HG03045 (cell line): ENCODE results near the gene POLR3GL.
"Not testable (repeated sequence)": the region's sequence is repeated elsewhere in the genome, so short reads cannot be mapped to it uniquely, and the experiment has no call there.

ENCODE experiments used
- ATAC-seq: cut with Tn5 transposase; IDR thresholded peaks from one replicate; pipeline ENCODE4 v1.9.1; 2021; ENCODE audit warnings: mild to moderate bottlenecking, moderate library complexity; ENCODE audit not compliant: unreplicated experiment

Gene POLR3GL

DNA sequence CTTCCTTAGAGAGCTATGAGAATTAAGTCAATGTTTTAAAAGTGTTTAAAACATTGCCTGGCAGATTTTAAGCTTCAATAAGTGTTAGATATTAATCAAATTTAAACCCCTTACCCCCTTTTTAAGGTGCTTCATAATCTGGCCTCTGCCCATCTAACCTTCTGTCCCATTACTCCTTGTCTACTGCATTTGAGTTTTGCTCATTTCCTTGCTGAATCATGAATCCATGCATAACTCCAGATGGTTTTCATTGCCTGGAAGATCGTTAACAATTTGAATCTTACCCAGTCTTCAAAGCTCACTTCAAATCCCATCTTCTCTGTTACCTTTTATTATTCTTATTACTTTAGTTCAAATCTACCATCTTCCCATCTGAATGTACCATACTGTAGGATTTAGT, 52.4 kb downstream of the POLR3GL start:
- ATAC-seq = no peak

DNA sequence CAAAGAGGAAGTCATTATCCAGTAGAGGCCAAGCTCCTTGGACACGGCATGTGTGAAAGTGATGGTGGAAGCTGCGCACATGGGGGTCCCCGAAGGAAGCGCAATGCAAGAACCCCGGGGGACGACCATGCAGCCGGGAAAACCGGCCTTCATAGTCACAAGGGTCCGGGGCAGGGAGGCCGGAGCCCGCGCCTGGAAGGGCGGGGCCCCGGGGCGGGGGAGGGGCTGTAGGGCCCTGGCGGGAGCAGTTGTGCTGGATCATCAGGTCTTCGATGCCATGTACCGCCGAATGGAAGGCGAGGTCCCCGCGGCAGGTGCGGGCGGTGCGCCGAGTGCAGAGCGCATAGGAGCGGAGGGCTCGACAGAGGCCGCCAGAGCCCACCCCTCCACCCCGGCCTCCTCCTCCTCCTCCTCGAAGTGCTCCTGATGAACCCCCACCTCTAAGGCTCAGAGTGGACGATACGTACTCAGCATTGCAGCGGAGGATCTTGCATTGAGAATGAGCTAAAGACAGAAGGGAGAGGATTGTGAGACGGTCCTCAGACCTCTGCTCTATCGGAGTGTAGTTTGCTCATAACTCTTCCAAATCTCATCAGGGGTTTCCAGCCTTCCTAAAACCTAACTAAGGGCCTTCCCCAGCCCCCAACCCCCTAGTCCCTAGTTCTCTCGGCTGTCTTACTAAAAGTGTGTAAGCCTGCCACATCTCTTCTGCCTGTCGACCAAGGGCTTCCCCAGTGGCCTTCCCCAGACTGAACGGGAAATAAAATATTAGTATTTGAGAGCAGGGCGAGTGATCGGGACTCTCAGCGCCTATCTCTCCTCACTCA, 55.0 kb downstream of the POLR3GL start:
- no peak for ATAC-seq

DNA sequence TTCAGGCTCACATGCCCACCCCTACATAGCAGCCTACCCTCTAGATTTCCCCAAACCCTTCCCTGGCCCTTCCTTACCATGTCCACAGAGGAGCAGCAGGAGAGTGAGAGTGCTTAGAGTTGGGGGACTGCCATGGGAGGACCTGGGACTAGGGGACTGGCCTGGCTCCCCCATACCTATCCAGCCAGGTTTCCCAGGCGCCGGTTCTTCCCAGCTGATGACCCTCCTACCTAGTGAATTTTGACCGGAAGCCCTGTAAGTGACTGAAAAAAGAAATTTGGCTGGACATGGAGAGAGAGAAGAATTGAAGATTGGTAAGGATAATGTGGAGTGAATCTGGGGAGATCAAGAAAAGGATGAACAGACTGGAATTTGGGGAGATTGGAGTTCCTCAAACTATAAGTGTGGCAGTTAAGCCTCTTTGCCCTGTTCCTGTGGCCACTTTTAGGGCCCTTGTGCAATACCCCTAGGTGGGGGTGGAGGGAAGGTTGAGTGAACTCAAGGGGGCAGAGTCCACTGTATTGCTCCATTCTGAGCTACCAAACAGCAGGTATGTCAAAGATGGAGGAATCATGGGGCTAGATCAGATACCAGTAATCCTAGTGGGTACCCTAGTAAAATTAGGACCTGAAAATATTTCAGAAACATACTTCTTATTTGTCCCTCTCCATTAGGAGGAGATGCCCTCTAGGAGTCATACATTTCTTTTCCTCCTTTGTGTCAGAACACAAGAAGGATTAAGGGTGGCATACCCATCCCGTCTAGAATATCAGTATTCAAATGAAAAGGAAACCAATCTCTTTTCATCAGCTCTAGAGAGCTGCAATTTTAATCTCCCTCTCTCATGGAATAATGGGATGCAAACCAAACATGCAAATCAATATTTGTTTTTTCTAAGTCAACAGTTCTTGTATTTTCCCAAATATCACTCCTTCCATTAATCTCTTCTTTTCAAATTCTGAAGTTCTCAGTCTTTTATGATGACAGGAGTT, 55.9 kb downstream of the POLR3GL start:
- no peak for ATAC-seq

DNA sequence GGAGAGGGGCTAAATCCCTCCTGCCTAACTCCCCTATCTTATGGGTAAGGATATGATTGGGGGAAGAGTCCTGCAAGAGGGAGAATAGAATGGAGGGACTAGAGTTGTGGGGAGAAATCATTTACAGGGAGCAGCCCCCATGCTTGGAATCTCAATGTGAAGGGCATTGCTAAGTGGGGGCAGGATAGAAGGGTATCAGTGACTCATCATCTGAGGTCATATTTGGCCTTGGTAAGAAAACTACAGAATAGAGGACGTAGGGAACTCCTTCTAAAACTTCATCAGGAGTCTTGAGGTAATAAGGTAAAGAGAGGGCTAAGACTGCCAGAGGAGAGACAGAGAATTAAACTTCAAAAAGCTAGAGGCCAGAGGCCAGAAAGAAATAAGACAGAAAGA, 56.6 kb downstream of the POLR3GL start:
- no peak for ATAC-seq

DNA sequence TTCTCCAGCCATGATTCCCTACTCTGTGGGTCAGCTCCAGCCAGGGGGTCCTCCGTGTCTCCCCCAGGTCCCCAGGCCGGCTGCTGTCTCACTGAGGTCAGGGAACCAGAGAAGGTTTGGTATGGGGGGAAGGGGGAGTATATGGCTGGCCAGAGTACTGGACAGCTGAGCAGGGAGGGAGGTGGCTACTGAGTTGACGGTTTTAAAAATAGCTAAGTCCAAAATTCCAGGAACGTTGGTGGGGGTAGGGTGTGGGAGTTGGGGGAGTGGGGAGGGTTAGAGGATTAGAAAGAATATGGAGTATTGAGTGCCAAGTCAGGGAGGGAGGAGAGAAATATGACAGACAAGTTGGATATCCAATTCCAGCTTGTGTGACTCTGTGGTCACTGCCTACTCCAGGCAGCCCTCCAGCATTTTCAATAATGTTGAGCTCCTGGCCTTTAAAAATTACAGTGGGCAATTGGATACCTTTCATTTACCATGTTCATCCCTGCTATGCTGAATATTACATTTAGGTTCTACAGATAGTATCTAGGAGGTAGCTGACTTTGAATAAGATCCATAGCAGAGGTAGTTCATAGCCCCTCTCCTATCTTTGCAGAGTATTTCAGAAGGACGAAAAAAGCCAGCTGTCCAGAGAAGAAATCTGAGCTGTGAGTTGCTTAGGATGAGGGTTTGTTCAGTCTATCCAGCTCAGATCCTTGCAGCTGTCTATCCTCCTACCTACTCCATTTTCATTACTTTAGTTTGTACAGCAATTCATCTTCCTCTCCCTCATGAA, 57.3 kb downstream of the POLR3GL start, which contains the start of gene HJV:
Gene HJV, minus strand, starts transcription at position 114 of the 781 bp plus-strand sequence. CDS start 1,504 bp downstream, outside the sequence.
- ATAC-seq = no peak

DNA sequence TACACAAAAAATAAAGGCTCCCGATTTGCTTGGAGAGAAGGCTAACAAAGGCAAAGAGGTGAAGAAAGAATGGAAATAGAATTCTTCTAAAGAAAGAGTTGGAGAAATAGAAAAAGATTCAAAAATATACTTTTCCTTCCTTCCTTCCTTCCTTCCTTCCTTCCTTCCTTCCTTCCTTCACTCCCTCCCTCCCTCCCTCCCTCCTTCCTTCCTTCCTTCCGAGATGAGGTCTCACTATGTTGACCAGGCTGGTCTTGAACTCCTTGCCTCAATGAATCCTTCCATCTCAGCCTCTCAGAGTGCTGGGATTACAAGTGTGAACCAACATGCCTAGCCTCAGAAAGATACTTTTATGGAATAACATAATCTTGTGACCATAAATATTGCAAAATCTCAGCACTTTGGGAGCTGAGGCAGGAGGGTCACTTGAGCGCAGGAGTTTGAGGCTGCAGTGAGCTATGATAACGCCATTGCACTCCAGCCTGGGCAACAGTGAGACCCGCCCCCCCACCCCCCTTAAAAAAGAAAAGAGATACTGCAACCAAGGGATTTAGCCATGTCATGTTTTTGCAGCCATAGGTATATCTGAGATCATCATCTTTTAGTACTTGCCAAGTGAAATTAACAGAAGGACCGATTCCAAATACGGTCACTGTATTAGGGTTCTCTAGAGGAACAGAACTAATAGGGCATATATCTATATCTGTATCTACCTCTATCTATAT, 58.1 kb downstream of the POLR3GL start:
- no peak for ATAC-seq

DNA sequence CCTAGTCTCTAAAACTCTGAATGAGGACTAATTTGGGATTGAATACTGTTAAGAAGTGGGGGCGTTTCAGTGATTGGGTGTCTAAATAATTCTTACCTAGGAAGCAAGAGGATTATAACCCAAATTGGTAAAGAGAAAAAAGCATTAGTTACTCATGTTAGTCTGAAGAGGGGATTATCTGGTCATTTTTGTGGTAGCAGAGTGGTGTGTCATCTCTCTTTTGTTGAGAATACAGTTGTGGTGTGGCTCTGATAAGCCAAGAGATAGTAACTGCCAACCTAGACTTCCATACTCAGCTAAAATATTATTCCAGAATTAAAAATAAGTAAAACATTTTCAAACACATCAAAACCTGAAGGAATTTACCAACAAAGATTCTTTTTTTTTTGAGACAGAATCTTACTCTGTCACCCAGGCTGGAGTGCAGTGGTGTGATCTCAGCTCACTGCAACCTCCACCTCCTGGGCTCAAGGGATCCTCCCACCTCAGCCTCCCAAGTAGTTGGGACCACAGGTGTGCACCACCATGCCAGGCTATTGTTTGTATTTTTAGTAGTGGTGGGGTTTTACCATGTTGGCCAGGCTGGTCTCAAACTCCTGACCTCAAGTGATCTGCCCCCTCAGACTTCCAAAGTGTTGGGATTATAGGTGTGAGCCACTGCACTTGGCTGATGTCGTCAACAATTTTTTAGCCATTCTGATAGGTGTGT, 61.5 kb downstream of the POLR3GL start:
- ATAC-seq = not testable (repeated sequence)

DNA sequence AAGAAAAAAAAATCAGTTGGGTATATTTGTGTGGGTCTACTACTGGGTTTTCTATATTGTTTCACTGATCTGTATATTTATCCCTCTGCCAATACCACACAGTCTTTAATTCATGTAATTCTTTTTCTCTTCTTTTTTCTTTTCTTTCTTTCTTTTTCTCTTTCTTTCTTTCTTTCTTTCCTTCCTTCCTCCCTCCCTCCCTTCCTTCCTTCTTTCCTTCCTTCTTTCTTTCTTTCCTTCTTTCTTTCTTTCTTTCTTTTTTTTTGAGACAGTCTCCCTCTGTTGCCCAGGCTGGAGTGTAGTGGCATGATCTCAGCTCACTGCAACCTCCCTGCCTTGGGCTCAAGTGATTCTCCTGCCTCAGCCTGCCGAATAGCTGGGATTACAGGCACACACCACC, 62.2 kb downstream of the POLR3GL start:
- ATAC-seq = not testable (repeated sequence)
